K562 (cell line): Measurements from ENCODE around the gene GPR85. TPM values are rescaled to one million over a fixed set of nuclear protein-coding genes. Genes with fewer than 3 reads are reported as not detected.
A peak's percentile ranks its signal among the peaks of the same experiment; 100 is the strongest.

ENCODE experiments used
- CBFA2T3 ChIP-seq: fragments of 450-650 bp; IDR thresholded peaks from 2 replicates; pipeline ENCODE4 v1.6.1; 2017
- CCNT2 ChIP-seq: IDR thresholded peaks from 2 replicates; pipeline ENCODE4 v1.6.1; 2011; ENCODE audit warnings: borderline replicate concordance, low read depth, mild to moderate bottlenecking, moderate library complexity, mixed read lengths, low read length; ENCODE audit not compliant: insufficient read length; ENCODE audit errors: extremely low read depth
- CREBBP ChIP-seq: IDR thresholded peaks from one replicate; pipeline ENCODE4 v1.6.1; 2012; ENCODE audit warnings: low read depth, mild to moderate bottlenecking, control low read depth, inconsistent platforms, low read length
- CREM ChIP-seq: IDR thresholded peaks from 2 replicates; pipeline ENCODE4 v1.6.1; 2014; ENCODE audit warnings: antibody characterized with exemption, low read depth
- E2F3 ChIP-seq: fragments of 250-450 bp; sonication (Bioruptor Pico); IDR thresholded peaks from 2 replicates; pipeline ENCODE4 v1.4.0; 2020; ENCODE audit warnings: mild to moderate bottlenecking
- E4F1 ChIP-seq: fragments of 250-450 bp; sonication (Bioruptor Pico); IDR thresholded peaks from 2 replicates; pipeline ENCODE4 v1.5.0; 2021; ENCODE audit warnings: mild to moderate bottlenecking, borderline replicate concordance
- KLF10 ChIP-seq: fragments of 250-450 bp; sonication (Bioruptor Pico); IDR thresholded peaks from 2 replicates; pipeline ENCODE4 v1.6.1; 2021; ENCODE audit warnings: matching md5 sums
- MBD2 ChIP-seq: sonication (generic); IDR thresholded peaks from 2 replicates; pipeline ENCODE4 v1.6.1; 2016; ENCODE audit warnings: low read depth, borderline replicate concordance
- MECOM ChIP-seq: fragments of 250-450 bp; sonication (Bioruptor Pico); IDR thresholded peaks from 2 replicates; pipeline ENCODE4 v1.8.0; 2022; ENCODE audit warnings: inconsistent platforms
- NR2C1 ChIP-seq, 2 experiments: fragments of 450-650 bp; IDR thresholded peaks; 2 replicates each; pipeline ENCODE4 v1.6.1; 2017; ENCODE audit warnings: mild to moderate bottlenecking in 2 of 2, antibody characterized with exemption in 1 of 2, inconsistent platforms in 1 of 2, missing compliant biosample characterization in 1 of 2, missing genetic modification characterization in 1 of 2
- NR2C2 ChIP-seq, 2 experiments: fragments of 200-800 bp in 1 of 2; sonication (Bioruptor generic) in 1 of 2; sonication (generic) in 1 of 2; formaldehyde crosslinking in 1 of 2; IDR thresholded peaks; 2 replicates each; pipeline versions ENCODE4 v1.6.1 to v1.8.0; 2016 to 2022; ENCODE audit warnings: mild to moderate bottlenecking in 1 of 2, missing compliant biosample characterization in 1 of 2, missing genetic modification characterization in 1 of 2, missing genetic modification reagents in 1 of 2
- SMARCA4 ChIP-seq: fragments of 450-650 bp; IDR thresholded peaks from 2 replicates; pipeline ENCODE4 v1.6.1; 2016
- SMARCA5 ChIP-seq: fragments of 450-650 bp; IDR thresholded peaks from 2 replicates; pipeline ENCODE4 v1.6.1; 2016
- TCFL5 ChIP-seq: fragments of 250-450 bp; sonication (Bioruptor Pico); conservative IDR thresholded peaks from 2 replicates; pipeline ENCODE4 v1.6.1; 2021; ENCODE audit warnings: mild to moderate bottlenecking, moderate library complexity, matching md5 sums
- THAP12 ChIP-seq: fragments of 250-450 bp; sonication (Bioruptor Pico); IDR thresholded peaks from 2 replicates; pipeline ENCODE4 v1.9.0; 2021; ENCODE audit warnings: mild to moderate bottlenecking, inconsistent platforms
- UBTF ChIP-seq, 2 experiments: IDR thresholded peaks; 2 replicates each; pipeline ENCODE4 v1.6.1; 2012; ENCODE audit warnings: improper control_type of control experiment in 2 of 2, low read depth in 2 of 2, low read length in 2 of 2, borderline replicate concordance in 1 of 2
- YY1 ChIP-seq, 3 experiments: IDR thresholded peaks; 2 replicates each; pipeline ENCODE4 v1.6.1; 2011; ENCODE audit warnings: low read length in 2 of 3, mild to moderate bottlenecking in 2 of 3, moderate library complexity in 2 of 3, borderline replicate concordance in 1 of 3, control low read depth in 1 of 3, low read depth in 1 of 3; ENCODE audit not compliant: insufficient read depth in 3 of 3, insufficient replicate concordance in 2 of 3, control insufficient read depth in 1 of 3, insufficient read length in 1 of 3; ENCODE audit errors: extremely low read depth in 1 of 3
- ZC3H4 ChIP-seq: sonication (generic); formaldehyde crosslinking; IDR thresholded peaks from 2 replicates; pipeline ENCODE4 v1.9.0; 2021; ENCODE audit warnings: missing genetic modification reagents, borderline replicate concordance
- ZFX ChIP-seq: sonication (generic); formaldehyde crosslinking; IDR thresholded peaks from 2 replicates; pipeline ENCODE4 v1.8.0; 2022; ENCODE audit warnings: mild to moderate bottlenecking, missing genetic modification reagents, moderate library complexity
- ZNF408 ChIP-seq: fragments of 250-450 bp; sonication (Bioruptor Pico); IDR thresholded peaks from 2 replicates; pipeline ENCODE4 v1.4.0; 2020; ENCODE audit warnings: low read depth, mild to moderate bottlenecking, moderate library complexity
- polyA plus RNA-seq, 8 experiments: library from polyadenylated mRNA; depleted of rRNA in 4 of 8; stranded (reverse) in 5 of 8; unstranded in 3 of 8; fragments of >200 nt; fragmentation: Nextera tagmentation in 2 of 8; fragmentation: Illumina TruSeq in 1 of 8; extraction: Ambion mirVana in 2 of 8; extraction: Trizol in 1 of 8; gene quantifications; 2 replicates each; pipeline versions ENCODE4 v1.2.1 to v1.2.3, GENCODE V29; 2011 to 2014; ENCODE audit warnings: inconsistent platforms in 1 of 8, missing spikeins in 1 of 8
- total RNA-seq, 7 experiments: library from RNA; depleted of rRNA in 6 of 7; stranded (reverse); fragments of >200 nt in 6 of 7; fragmentation: Illumina TruSeq in 2 of 7; extraction: Trizol in 2 of 7; gene quantifications; 2 replicates each; pipeline versions ENCODE4 v1.2.1 to v1.2.3, GENCODE V29; 2011 to 2021; ENCODE audit warnings: low replicate concordance in 1 of 7

GPR85 gene
- total and polyA plus RNA-seq, 9 of the 15 experiments (the other 6 are each of a cell fraction or from before 2014, with no cell fraction given): 2.9 to 18.2 (median 4.0) TPM

- peak; percentile 67 for TF ChIP-seq CREM
- TF ChIP-seq CBFA2T3: no peak
- TF ChIP-seq SMARCA4: peak; percentile 76
- no peak for TF ChIP-seq ZFX (CRISPR knock-in tag)
- no peak for TF ChIP-seq YY1 (IDR thresholded peaks at IDR 0.05; ENCODE audit: borderline replicate concordance in 1 of 3, control insufficient read depth in 1 of 3, extremely low read depth in 1 of 3, insufficient read depth in 3 of 3, insufficient read length in 1 of 3, insufficient replicate concordance in 2 of 3, low read depth in 1 of 3, low read length in 2 of 3)
- no peak for TF ChIP-seq CCNT2
- TF ChIP-seq CREBBP: no peak
- TF ChIP-seq ZNF408 (CRISPR knock-in tag): no peak
- peak; percentile 37; the same call in 1 of the 2 replicates for TF ChIP-seq MBD2
- TF ChIP-seq MECOM (CRISPR knock-in tag): no peak
- TF ChIP-seq NR2C2 (CRISPR knock-in tag; IDR thresholded peaks at IDR 0.05): no peak
- TF ChIP-seq NR2C2 (tag; IDR thresholded peaks at IDR 0.05): no peak
- TF ChIP-seq KLF10 (CRISPR knock-in tag): no peak
- no peak for TF ChIP-seq TCFL5
- no peak for TF ChIP-seq SMARCA5
- TF ChIP-seq THAP12: no peak
- TF ChIP-seq NR2C1 (IDR thresholded peaks at IDR 0.05): no peak
- no peak for TF ChIP-seq NR2C1 (tag; IDR thresholded peaks at IDR 0.05)
- no peak for TF ChIP-seq UBTF (IDR thresholded peaks at IDR 0.05; ENCODE audit: borderline replicate concordance in 1 of 2, low read depth in 2 of 2, low read length in 2 of 2)
- no peak for TF ChIP-seq E2F3
- no peak for TF ChIP-seq ZC3H4 (CRISPR knock-in tag)
- no peak for TF ChIP-seq E4F1 (CRISPR knock-in tag)
These were observed 708 bp upstream of the GPR85 start (continued) for GRCh38 chr7:113087071-113087998.
